ENCODE measurements around the gene ALOXE3. TPM values are rescaled to one million over a fixed set of nuclear protein-coding genes. Genes with fewer than 3 reads are reported as not detected.

ALOXE3 gene
- total and polyA plus RNA-seq, 4 donors, result 0.17 to 1.8 (median 0.85) TPM

DNA sequence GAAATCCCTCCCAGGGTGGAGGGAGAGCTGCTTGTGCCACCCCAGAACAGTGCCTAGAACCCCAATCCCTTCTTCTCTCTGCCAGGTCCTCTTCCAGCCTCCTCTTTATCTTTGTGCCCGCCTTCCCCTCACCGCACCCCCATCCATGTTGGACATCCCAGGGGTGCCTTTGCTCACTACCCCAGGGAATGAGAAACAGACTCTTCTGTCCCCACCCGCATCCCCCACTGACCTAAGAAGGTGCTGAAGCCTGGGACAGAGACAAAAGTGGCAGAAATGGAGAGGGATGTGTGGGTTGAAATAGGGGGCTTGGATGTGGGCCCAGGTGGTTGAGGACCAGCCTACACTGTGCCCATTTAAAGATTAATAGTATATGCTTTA, 62.5 kb downstream of the ALOXE3 start:
- Histone ChIP-seq H3K4me3 (ENCODE audit: low read depth, low read length) (no peak overlapping the region), H3K9me3 (ENCODE audit: control insufficient read depth, insufficient read depth, low read length) (no peaks in the 10 kb centered on the region), H3K36me3 (ENCODE audit: control insufficient read depth, insufficient read depth, low read length) (no peaks in the 10 kb centered on the region), H3K27me3 (ENCODE audit: control insufficient read depth, insufficient read depth, low read length) (peaks cover 36% of the 10 kb centered on the region), H3K4me1 (ENCODE audit: control insufficient read depth, insufficient read depth, low read length) (no peaks in the 10 kb centered on the region), H3K27ac (ENCODE audit: low read depth, low read length) (no peak overlapping the region)
- no peak for DNase-seq (ENCODE audit: low read depth in 4 of 6, low spot score in 6 of 6)
- 100% methylated on average over 1 of the region's 3 CpGs for WGBS (ENCODE audit: insufficient coverage)

DNA sequence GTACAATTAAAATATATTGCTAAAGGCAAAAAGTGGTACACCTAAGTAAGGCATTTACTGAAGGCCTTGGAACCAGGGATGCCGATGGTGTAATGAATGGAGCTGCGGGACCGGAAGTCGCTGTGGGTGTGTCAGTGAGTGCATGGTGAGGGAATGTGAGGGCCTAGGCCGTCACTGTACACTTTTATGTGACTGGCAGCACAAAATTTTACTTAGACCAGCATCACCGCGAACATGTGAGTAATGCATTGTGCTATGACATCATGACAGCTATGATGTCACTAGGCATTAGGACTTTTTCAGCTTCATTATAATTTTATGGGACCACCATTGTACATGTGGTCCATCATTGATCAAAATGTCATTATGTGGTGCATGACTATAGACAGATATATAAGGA, 64.7 kb downstream of the ALOXE3 start:
- Histone ChIP-seq H3K27ac (ENCODE audit: low read depth, low read length) (no peak overlapping the region), H3K36me3 (ENCODE audit: control insufficient read depth, insufficient read depth, low read length) (no peaks in the 10 kb centered on the region), H3K4me1 (ENCODE audit: control insufficient read depth, insufficient read depth, low read length) (no peaks in the 10 kb centered on the region), H3K9me3 (ENCODE audit: control insufficient read depth, insufficient read depth, low read length) (no peaks in the 10 kb centered on the region), H3K4me3 (ENCODE audit: low read depth, low read length) (no peak overlapping the region), H3K27me3 (ENCODE audit: control insufficient read depth, insufficient read depth, low read length) (peaks cover 16% of the 10 kb centered on the region)
- no peak for DNase-seq (ENCODE audit: low read depth in 4 of 6, low spot score in 6 of 6)
- 92% methylated on average over 4 of the region's 7 CpGs for WGBS (ENCODE audit: insufficient coverage)

DNA sequence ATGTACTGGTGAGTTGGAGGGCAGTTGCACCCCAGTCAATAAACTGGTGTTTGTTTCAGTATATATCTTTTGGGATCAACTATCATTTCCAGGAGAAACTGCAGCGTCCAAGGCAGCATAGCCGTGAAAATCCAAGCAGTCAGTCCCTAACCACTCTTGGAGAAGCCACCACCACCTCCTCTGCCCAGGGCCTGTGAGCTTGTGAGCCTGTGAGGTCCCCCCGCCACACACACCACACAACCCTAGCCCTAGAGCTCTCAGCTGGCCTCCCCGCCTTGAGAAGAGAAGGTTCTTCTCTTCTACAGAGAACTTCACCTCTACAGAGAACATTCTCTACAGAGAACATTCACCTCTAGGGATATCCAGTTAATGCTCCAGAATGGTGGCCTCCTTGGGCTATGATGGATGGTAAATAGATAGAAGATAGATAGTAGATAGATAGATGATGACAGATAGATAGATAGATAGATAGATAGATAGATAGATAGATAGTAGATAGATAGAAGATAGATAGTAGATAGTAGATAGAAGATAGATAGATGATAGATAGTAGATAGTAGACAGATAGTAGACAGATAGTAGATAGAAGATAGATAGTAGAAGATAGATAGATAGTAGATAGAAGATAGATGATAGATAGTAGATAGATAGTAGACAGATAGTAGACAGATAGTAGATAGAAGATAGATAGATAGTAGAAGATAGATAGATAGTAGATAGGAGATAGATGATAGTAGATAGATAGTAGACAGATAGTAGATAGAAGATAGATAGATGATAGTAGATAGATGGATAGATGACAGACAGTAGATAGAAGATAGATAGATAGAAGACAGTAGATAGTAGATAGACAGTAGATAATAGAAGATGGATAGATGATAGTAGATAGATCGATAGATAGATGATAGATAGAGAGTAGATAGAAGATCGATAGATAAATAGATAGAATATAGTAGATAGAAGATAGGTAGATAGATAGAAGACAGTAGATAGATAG, 65.8 kb downstream of the ALOXE3 start:
- H3K27ac ChIP-seq (ENCODE audit: low read depth, low read length), result no peak overlapping the region
- peaks cover 10% of the 10 kb centered on the region for H3K27me3 ChIP-seq (ENCODE audit: control insufficient read depth, insufficient read depth, low read length)
- no peak for DNase-seq (ENCODE audit: low read depth in 4 of 6, low spot score in 6 of 6)
- no peak overlapping the region for H3K4me3 ChIP-seq (ENCODE audit: low read depth, low read length)
- H3K4me1 ChIP-seq (ENCODE audit: control insufficient read depth, insufficient read depth, low read length), result no peaks in the 10 kb centered on the region
- no peaks in the 10 kb centered on the region for H3K36me3 ChIP-seq (ENCODE audit: control insufficient read depth, insufficient read depth, low read length)
- 86% methylated on average over 2 of the region's 6 CpGs for WGBS (ENCODE audit: insufficient coverage)
- no peaks in the 10 kb centered on the region for H3K9me3 ChIP-seq (ENCODE audit: control insufficient read depth, insufficient read depth, low read length)

DNA sequence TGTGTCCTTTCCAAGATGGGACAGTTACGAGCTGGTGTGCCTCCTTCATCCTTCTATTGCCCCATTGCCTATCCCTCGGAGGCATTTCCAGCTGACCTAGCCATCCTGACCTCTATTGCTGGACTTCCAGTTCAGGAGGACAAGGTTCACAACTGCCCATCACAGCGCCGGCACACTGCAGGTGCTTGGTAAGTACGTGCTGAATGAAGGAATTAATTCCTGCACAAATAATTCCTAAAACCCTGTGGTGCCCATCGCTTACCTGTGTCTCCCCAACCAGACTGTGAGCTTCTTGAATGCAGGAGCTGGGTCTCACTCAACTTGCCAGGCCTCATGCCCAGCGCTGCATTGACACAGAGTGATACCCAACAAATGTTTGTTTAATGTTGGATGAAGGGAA, 66.5 kb downstream of the ALOXE3 start:
- Histone ChIP-seq H3K36me3 (ENCODE audit: control insufficient read depth, insufficient read depth, low read length) (no peaks in the 10 kb centered on the region), H3K9me3 (ENCODE audit: control insufficient read depth, insufficient read depth, low read length) (no peaks in the 10 kb centered on the region), H3K4me3 (ENCODE audit: low read depth, low read length) (no peak overlapping the region), H3K4me1 (ENCODE audit: control insufficient read depth, insufficient read depth, low read length) (no peaks in the 10 kb centered on the region), H3K27me3 (ENCODE audit: control insufficient read depth, insufficient read depth, low read length) (peaks cover 9% of the 10 kb centered on the region), H3K27ac (ENCODE audit: low read depth, low read length) (no peak overlapping the region)
- 87% methylated on average over 4 of the region's 7 CpGs for WGBS (ENCODE audit: insufficient coverage)
- no peak for DNase-seq (ENCODE audit: low read depth in 4 of 6, low spot score in 6 of 6)

DNA sequence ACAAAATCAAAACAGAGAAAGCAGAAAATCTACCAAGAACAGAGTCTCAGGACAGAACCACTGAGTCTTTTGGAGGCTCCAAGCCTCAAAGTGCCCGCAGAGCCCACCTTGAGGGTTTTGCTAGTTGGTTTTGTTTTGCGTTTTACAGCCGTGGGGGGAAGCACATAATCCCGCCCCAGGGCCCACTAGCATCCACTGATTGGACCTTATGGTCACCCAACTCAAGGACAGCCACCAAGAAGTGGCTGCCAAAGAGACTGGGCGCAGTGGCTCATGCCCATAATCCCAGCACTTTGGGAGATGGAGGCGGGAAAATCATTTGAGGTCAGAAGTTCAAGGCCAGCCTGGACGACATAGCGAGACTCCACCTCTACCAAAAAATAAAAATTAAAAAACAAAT, 69.6 kb downstream of the ALOXE3 start:
- Histone ChIP-seq H3K4me1 (ENCODE audit: control insufficient read depth, insufficient read depth, low read length) (no peaks in the 10 kb centered on the region), H3K36me3 (ENCODE audit: control insufficient read depth, insufficient read depth, low read length) (no peaks in the 10 kb centered on the region), H3K4me3 (ENCODE audit: low read depth, low read length) (no peak overlapping the region), H3K9me3 (ENCODE audit: control insufficient read depth, insufficient read depth, low read length) (no peaks in the 10 kb centered on the region), H3K27ac (ENCODE audit: low read depth, low read length) (no peak overlapping the region), H3K27me3 (ENCODE audit: control insufficient read depth, insufficient read depth, low read length) (peaks cover 3% of the 10 kb centered on the region)
- DNase-seq (ENCODE audit: low read depth in 4 of 6, low spot score in 6 of 6), result no peak
- 93% methylated on average over 4 of the region's 8 CpGs for WGBS (ENCODE audit: insufficient coverage)

DNA sequence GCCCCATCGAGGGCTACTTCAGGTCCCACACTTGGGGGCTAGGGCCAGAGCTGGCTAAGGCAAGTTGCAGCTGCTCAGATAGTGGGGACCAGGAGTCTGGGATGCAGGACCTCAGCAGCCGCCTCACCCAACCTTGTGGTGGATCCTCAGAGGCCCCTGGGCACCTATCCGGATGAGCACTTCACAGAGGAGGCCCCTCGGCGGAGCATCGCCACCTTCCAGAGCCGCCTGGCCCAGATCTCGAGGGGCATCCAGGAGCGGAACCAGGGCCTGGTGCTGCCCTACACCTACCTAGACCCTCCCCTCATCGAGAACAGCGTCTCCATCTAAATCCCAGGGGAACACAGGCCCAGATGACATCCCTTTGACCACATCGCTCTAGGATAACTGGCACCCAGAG, 70.1 kb downstream of the ALOXE3 start:
- no peaks in the 10 kb centered on the region for H3K4me1 ChIP-seq (ENCODE audit: control insufficient read depth, insufficient read depth, low read length)
- no peak overlapping the region for H3K27ac ChIP-seq (ENCODE audit: low read depth, low read length)
- no peaks in the 10 kb centered on the region for H3K9me3 ChIP-seq (ENCODE audit: control insufficient read depth, insufficient read depth, low read length)
- H3K4me3 ChIP-seq (ENCODE audit: low read depth, low read length), result no peak overlapping the region
- no peak for DNase-seq (ENCODE audit: low read depth in 4 of 6, low spot score in 6 of 6)
- H3K27me3 ChIP-seq (ENCODE audit: control insufficient read depth, insufficient read depth, low read length), result peaks cover 3% of the 10 kb centered on the region
- H3K36me3 ChIP-seq (ENCODE audit: control insufficient read depth, insufficient read depth, low read length), result no peaks in the 10 kb centered on the region
- WGBS (ENCODE audit: insufficient coverage), result 92% methylated on average over 12 of the region's 12 CpGs

DNA sequence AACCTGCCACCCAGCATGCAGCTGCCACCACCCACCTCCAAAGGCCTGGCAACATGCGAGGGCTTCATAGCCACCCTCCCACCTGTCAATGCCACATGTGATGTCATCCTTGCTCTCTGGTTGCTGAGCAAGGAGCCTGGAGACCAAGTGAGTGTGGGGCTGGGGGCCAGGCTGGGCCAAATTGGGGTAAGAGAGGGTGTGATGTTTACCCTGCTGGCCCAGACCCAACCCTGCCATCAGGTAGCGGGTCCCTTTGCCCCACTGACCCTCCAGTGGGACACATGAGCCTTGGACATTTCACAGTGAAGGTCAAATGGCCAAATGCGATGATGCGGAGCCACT, 70.6 kb downstream of the ALOXE3 start:
- Histone ChIP-seq H3K9me3 (ENCODE audit: control insufficient read depth, insufficient read depth, low read length) (no peaks in the 10 kb centered on the region), H3K27me3 (ENCODE audit: control insufficient read depth, insufficient read depth, low read length) (peaks cover 3% of the 10 kb centered on the region), H3K27ac (ENCODE audit: low read depth, low read length) (no peak overlapping the region), H3K4me1 (ENCODE audit: control insufficient read depth, insufficient read depth, low read length) (no peaks in the 10 kb centered on the region), H3K4me3 (ENCODE audit: low read depth, low read length) (no peak overlapping the region), H3K36me3 (ENCODE audit: control insufficient read depth, insufficient read depth, low read length) (no peaks in the 10 kb centered on the region)
- 96% methylated on average over 3 of the region's 4 CpGs for WGBS (ENCODE audit: insufficient coverage)
- DNase-seq (ENCODE audit: low read depth in 4 of 6, low spot score in 6 of 6), result no peak

DNA sequence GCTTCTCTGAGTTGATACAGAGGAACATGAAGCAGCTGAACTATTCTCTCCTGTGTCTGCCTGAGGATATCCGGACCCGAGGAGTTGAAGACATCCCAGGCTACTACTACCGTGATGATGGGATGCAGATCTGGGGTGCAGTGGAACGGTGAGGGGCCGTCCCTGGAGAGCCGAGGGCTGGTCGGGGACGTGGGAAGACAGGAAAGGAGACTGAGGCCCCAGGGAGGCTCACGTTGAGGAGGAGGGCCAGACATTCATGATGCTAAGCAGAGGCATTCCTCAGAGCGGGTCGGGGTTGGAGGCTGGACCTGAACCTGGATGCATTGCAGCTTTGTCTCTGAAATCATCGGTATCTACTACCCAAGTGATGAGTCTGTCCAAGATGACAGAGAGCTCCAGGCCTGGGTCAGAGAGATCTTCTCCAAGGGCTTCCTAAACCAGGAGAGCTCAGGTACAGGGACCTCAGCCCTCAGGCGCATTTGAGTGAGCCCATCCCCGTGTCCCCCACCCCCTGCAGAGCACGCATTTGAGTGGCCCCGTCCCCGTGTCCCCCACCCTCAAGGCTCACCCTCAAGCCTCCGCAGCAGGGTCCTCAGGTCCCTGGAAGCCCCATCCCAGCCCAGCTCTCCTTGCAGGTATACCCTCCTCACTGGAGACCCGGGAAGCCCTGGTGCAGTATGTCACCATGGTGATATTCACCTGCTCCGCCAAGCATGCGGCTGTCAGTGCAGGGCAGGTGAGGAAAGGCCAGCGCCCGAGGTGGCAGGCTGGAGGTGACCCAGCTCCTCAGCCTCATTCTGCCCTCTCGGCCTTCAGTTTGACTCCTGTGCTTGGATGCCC, 71.2 kb downstream of the ALOXE3 start:
- Histone ChIP-seq H3K9me3 (ENCODE audit: control insufficient read depth, insufficient read depth, low read length) (no peaks in the 10 kb centered on the region), H3K4me1 (ENCODE audit: control insufficient read depth, insufficient read depth, low read length) (no peaks in the 10 kb centered on the region), H3K27me3 (ENCODE audit: control insufficient read depth, insufficient read depth, low read length) (peaks cover under 1% of the 10 kb centered on the region), H3K36me3 (ENCODE audit: control insufficient read depth, insufficient read depth, low read length) (no peaks in the 10 kb centered on the region), H3K4me3 (ENCODE audit: low read depth, low read length) (no peak overlapping the region), H3K27ac (ENCODE audit: low read depth, low read length) (no peak overlapping the region)
- WGBS (ENCODE audit: insufficient coverage), result 81% methylated on average over 23 of the region's 24 CpGs
- DNase-seq (ENCODE audit: low read depth in 4 of 6, low spot score in 6 of 6), result no peak

DNA sequence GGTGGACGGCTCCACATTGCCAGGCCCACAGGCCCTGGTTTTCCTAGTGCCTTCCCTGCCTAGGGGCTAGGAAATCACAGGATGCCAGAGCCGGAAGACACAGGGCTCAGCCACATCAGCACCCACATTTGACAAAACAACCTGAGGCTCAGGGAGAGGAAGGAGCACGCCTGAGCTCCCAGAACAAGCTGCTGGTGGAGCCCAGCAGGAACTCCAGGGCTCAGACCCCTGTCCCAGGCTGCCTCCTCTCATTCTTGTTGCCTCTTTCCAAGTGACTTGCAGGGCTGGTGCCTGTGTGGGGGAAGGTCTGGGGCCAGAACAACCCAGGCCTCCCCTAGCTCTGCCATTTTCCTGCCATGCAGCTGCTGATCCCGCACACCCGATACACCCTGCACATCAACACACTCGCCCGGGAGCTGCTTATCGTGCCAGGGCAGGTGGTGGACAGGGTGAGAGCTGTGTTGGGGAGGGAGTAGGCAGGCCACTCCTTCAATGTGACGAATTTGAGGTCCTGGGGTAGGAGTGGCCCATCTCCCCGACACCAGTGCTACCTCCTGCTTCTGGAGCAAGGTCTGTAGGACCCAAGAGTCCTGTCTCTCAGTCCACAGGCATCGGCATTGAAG, 71.9 kb downstream of the ALOXE3 start:
- Histone ChIP-seq H3K4me1 (ENCODE audit: control insufficient read depth, insufficient read depth, low read length) (no peaks in the 10 kb centered on the region), H3K27me3 (ENCODE audit: control insufficient read depth, insufficient read depth, low read length) (no peaks in the 10 kb centered on the region), H3K36me3 (ENCODE audit: control insufficient read depth, insufficient read depth, low read length) (no peaks in the 10 kb centered on the region), H3K9me3 (ENCODE audit: control insufficient read depth, insufficient read depth, low read length) (no peaks in the 10 kb centered on the region), H3K27ac (ENCODE audit: low read depth, low read length) (no peak overlapping the region), H3K4me3 (ENCODE audit: low read depth, low read length) (no peak overlapping the region)
- no peak for DNase-seq (ENCODE audit: low read depth in 4 of 6, low spot score in 6 of 6)
- 89% methylated on average over 8 of the region's 11 CpGs for WGBS (ENCODE audit: insufficient coverage)
